Measurements from ENCODE around the gene PLD1. TPM values are rescaled to one million over a fixed set of nuclear protein-coding genes. Genes with fewer than 3 reads are reported as not detected.

Gene PLD1
- total and polyA plus RNA-seq, 10 of the 15 experiments (the other 5 are each of a cell fraction or from before 2014, with no cell fraction given) = 2.9 to 108 (median 3.6) TPM

DNA sequence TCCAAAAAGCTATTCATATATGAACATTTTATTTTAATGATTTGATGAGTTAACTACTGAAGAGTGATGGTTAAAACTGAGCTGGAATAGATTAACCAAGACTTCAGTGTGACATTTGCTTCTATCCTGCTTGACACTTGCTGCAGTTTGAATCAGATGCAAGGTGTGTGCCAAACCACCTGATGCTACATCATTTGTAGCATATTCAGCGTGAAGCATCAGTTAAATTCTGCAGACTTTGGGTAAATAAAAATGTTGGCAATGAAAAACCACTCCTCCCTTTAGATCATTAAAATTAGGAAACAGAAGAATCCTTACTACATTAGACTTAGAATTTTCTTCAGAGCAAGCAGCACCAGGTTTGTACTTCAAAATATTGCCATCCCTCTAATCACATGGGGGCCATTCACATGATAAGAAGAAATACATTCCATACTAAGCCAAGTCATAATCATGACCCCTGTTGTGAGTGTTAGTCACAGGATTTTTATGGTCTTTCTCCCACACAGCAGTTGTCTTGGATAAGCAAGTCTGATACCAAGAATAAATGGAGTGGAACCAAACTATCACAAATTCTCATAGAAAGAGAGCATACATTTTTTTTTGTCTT lies 189.4 kb downstream of the PLD1 start (continued):
- TF ChIP-seq, protein P1, sequence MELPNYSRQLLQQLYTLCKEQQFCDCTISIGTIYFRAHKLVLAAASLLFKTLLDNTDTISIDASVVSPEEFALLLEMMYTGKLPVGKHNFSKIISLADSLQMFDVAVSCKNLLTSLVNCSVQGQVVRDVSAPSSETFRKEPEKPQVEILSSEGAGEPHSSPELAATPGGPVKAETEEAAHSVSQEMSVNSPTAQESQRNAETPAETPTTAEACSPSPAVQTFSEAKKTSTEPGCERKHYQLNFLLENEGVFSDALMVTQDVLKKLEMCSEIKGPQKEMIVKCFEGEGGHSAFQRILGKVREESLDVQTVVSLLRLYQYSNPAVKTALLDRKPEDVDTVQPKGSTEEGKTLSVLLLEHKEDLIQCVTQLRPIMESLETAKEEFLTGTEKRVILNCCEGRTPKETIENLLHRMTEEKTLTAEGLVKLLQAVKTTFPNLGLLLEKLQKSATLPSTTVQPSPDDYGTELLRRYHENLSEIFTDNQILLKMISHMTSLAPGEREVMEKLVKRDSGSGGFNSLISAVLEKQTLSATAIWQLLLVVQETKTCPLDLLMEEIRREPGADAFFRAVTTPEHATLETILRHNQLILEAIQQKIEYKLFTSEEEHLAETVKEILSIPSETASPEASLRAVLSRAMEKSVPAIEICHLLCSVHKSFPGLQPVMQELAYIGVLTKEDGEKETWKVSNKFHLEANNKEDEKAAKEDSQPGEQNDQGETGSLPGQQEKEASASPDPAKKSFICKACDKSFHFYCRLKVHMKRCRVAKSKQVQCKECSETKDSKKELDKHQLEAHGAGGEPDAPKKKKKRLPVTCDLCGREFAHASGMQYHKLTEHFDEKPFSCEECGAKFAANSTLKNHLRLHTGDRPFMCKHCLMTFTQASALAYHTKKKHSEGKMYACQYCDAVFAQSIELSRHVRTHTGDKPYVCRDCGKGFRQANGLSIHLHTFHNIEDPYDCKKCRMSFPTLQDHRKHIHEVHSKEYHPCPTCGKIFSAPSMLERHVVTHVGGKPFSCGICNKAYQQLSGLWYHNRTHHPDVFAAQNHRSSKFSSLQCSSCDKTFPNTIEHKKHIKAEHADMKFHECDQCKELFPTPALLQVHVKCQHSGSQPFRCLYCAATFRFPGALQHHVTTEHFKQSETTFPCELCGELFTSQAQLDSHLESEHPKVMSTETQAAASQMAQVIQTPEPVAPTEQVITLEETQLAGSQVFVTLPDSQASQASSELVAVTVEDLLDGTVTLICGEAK (IDR thresholded peaks at IDR 0.05; ENCODE audit: borderline replicate concordance) = no peak

DNA sequence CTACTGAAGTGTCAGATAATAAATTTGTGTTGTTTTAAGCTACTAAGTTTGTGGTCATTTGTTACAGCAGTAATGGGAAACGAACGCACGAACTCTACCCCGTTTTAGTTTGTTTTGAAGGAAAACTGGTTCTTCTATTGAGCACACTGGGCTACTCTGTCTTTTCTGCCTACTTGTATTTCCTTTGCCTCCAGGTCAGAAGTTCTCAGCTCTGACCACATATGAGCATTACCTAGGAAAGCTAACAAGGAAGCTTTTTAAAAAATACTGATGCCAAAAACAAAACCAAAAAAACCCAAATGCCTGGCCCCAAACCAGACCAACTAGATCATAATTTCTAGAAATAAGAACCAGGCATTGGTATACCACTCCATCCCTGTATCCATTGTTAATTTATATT lies 193.5 kb downstream of the PLD1 start:
- H2AFZ ChIP-seq (ENCODE audit: control insufficient read depth, low read depth, low read length) = no peak overlapping the region
- intact Hi-C loops (cut with micrococcal nuclease; ENCODE audit: unreplicated experiment) (no loop called here), in situ Hi-C loops (cut with MboI) (no loop called here)
- FAIRE-seq (no peak), ATAC-seq (no peak), DNase-seq (ENCODE audit: low read depth, low spot score) (no peak)
- H3K9me3 ChIP-seq (replicated peaks; ENCODE audit: control insufficient read depth, insufficient read depth, low read length) = no peaks in the 10 kb centered on the region
- H3K27me3 ChIP-seq (replicated peaks in 1 of 2; ENCODE audit: control insufficient read depth in 2 of 2, insufficient read depth in 2 of 2, low read length in 1 of 2) = no peaks in the 10 kb centered on the region; a peak in 1 of 4 replicates
- H3K27ac ChIP-seq (ENCODE audit: control insufficient read depth, insufficient read depth) = no peak overlapping the region
- no TSS peak for BruUV-seq (replicated peaks)
- no peak overlapping the region for H3K9ac ChIP-seq (ENCODE audit: control insufficient read depth, insufficient read depth, low read length)
- WGBS (ENCODE audit: insufficient coverage, insufficient replicate concordance, low lambda C conversion rate, missing lambda C conversion rate) = 68% methylated on average over 4 of the region's 4 CpGs
- ChIA-PET CTCF (interaction anchor here (1.1 to 5.0 kb wide), 6 partner anchors 13 to 1049 kb away, joined by 3 to 37 read pairs (median 8); no protein-coding TSS in a partner anchor), POLR2A (interaction anchor here (0.6 kb wide), 1 partner anchor 17 kb away, joined by 3 read pairs; no protein-coding TSS in a partner anchor), SMC1A (ENCODE audit: uncharacterized antibody, unreplicated experiment) (interaction anchor here (1.0 to 3.2 kb wide), 7 partner anchors 52 to 215 kb away, joined by 3 to 13 read pairs (median 4); no protein-coding TSS in a partner anchor), RAD21 (ENCODE audit: unreplicated experiment) (interaction anchor here (2.0 to 7.3 kb wide), 3 partner anchors 157 to 217 kb away, joined by 5 to 82 read pairs (median 8); no protein-coding TSS in a partner anchor)
- no peak overlapping the region for H3K4me2 ChIP-seq (ENCODE audit: control insufficient read depth, insufficient read depth)
- no peaks in the 10 kb centered on the region for H3K4me1 ChIP-seq (ENCODE audit: control insufficient read depth, insufficient read depth, low read length)
- H3K79me2 ChIP-seq (ENCODE audit: control insufficient read depth, insufficient read depth, low read length) = no peaks in the 10 kb centered on the region
- H3K4me3 ChIP-seq = no peak overlapping the region
- no peaks in the 10 kb centered on the region; a peak in 1 of 4 replicates for H3K36me3 ChIP-seq (ENCODE audit: control insufficient read depth in 2 of 2, insufficient read depth in 2 of 2, low read length in 1 of 2)
- H4K20me1 ChIP-seq (ENCODE audit: control insufficient read depth, insufficient read depth) = no peaks in the 10 kb centered on the region
- no peak for TF ChIP-seq RAD21 (IDR thresholded peaks at IDR 0.05; ENCODE audit: insufficient read depth, low read depth, low read length)
- no peak for TF ChIP-seq MEF2B (IDR thresholded peaks at IDR 0.05; ENCODE audit: partially characterized antibody, poor library complexity, severe bottlenecking)
- no peak for TF ChIP-seq ZNF622 (IDR thresholded peaks at IDR 0.05)
- TF ChIP-seq, protein P2, sequence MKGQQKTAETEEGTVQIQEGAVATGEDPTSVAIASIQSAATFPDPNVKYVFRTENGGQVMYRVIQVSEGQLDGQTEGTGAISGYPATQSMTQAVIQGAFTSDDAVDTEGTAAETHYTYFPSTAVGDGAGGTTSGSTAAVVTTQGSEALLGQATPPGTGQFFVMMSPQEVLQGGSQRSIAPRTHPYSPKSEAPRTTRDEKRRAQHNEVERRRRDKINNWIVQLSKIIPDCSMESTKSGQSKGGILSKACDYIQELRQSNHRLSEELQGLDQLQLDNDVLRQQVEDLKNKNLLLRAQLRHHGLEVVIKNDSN (IDR thresholded peaks at IDR 0.05; ENCODE audit: borderline replicate concordance, extremely low read length, insufficient read depth, low read depth, low read length) = no peak
- no peak for TF ChIP-seq NFXL1 (IDR thresholded peaks at IDR 0.05; ENCODE audit: borderline replicate concordance)
- no peak for TF ChIP-seq CREB1 (IDR thresholded peaks at IDR 0.05; ENCODE audit: low read depth)
- TF ChIP-seq, protein P3, sequence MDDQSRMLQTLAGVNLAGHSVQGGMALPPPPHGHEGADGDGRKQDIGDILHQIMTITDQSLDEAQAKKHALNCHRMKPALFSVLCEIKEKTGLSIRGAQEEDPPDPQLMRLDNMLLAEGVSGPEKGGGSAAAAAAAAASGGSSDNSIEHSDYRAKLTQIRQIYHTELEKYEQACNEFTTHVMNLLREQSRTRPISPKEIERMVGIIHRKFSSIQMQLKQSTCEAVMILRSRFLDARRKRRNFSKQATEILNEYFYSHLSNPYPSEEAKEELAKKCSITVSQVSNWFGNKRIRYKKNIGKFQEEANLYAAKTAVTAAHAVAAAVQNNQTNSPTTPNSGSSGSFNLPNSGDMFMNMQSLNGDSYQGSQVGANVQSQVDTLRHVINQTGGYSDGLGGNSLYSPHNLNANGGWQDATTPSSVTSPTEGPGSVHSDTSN (IDR thresholded peaks at IDR 0.05; ENCODE audit: insufficient replicate concordance, low read depth, low read length) = no peak
- TF ChIP-seq BHLHE40 (IDR thresholded peaks at IDR 0.05; ENCODE audit: borderline replicate concordance in 1 of 2, low read depth in 2 of 2, low read length in 1 of 2) = no peak
- TF ChIP-seq ZZZ3 (IDR thresholded peaks at IDR 0.05; ENCODE audit: control insufficient read depth, insufficient read length, low read depth) = no peak
- TF ChIP-seq DPF2 (IDR thresholded peaks at IDR 0.05) = no peak
- TF ChIP-seq, protein P4, sequence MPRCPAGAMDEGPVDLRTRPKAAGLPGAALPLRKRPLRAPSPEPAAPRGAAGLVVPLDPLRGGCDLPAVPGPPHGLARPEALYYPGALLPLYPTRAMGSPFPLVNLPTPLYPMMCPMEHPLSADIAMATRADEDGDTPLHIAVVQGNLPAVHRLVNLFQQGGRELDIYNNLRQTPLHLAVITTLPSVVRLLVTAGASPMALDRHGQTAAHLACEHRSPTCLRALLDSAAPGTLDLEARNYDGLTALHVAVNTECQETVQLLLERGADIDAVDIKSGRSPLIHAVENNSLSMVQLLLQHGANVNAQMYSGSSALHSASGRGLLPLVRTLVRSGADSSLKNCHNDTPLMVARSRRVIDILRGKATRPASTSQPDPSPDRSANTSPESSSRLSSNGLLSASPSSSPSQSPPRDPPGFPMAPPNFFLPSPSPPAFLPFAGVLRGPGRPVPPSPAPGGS (IDR thresholded peaks at IDR 0.05; ENCODE audit: borderline replicate concordance, insufficient read depth, low read depth, low read length, poor library complexity, severe bottlenecking) = no peak

Data from GM12878 (cell line).